ENCODE results near the gene MIOS.

The MIOS gene

DNA sequence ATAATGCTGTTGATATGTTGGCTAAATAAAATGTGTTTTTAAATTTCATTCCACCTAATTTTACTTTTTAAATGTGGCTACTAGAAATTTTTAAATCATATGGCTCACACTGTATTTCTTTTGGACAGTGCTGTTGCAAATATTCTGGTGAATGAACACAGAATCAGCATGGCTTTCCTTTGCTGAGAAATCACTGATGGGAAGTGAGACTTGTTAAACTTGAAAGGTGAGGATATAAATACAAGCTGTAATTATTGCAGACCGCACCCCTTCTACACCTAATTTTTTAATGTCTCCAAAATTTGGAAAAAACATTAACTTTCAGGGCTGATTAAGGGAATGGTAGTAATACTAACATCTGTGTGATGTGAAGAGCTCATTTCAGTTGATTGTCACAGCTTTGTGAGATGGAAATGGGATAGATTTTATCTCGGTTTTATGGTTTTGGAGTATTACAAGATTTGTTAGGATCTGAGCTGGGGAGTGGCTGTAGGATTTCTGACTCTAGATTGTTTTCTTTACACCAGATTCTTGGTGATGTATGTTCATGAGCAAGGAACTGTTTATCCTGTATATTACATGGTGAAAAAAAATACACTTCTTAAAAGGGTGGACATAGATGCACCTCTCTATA, 1.3 kb downstream of the MIOS start:
- H3K4me2 ChIP-seq (ENCODE audit: low read length, poor library complexity, severe bottlenecking), result peak overlapping the region; percentile 31
- H3K27ac ChIP-seq (ENCODE audit: low read length, poor library complexity, severe bottlenecking), result no peak overlapping the region
- peaks cover 10% of the 10 kb centered on the region for H3K4me1 ChIP-seq (ENCODE audit: control insufficient read depth, insufficient read depth, low read depth, low read length)
- no peak overlapping the region for H2BK12ac ChIP-seq (ENCODE audit: low read length in 2 of 2)
- peak overlapping the region in 1 of 2 experiments; percentile 87 for H3K4me3 ChIP-seq (ENCODE audit: insufficient read depth in 1 of 2, low read depth in 1 of 2, low read length in 2 of 2)
- no peak overlapping the region for H4K91ac ChIP-seq (ENCODE audit: low read length)
- H3K14ac ChIP-seq (ENCODE audit: low read length in 2 of 2), result no peak overlapping the region
- no peaks in the 10 kb centered on the region for H3K9me3 ChIP-seq (ENCODE audit: control insufficient read depth, low read length)
- no peak overlapping the region for H2AK5ac ChIP-seq (ENCODE audit: low read length, severe bottlenecking)
- peaks cover 10% of the 10 kb centered on the region for H3K79me1 ChIP-seq (replicated peaks; ENCODE audit: low read length, poor library complexity, severe bottlenecking)
- H2BK15ac ChIP-seq (ENCODE audit: low read depth, poor library complexity, severe bottlenecking), result no peak overlapping the region
- no peak overlapping the region for H2BK120ac ChIP-seq (ENCODE audit: low read depth, low read length)
- H4K8ac ChIP-seq (ENCODE audit: low read length), result no peak overlapping the region
- H3K27me3 ChIP-seq (ENCODE audit: control insufficient read depth in 1 of 2, insufficient read depth in 1 of 2, low read length in 2 of 2), result no peaks in the 10 kb centered on the region
- H2AFZ ChIP-seq (ENCODE audit: low read depth, low read length), result no peak overlapping the region
- H3K23ac ChIP-seq (ENCODE audit: low read length in 2 of 2), result no peak overlapping the region
- H3K36me3 ChIP-seq (ENCODE audit: control insufficient read depth in 1 of 2, insufficient read depth in 2 of 2, low read depth in 1 of 2, low read length in 2 of 2), result peaks cover 2 to 9% of the 10 kb centered on the region in 2 experiments
- H3K18ac ChIP-seq (ENCODE audit: low read depth in 1 of 2, low read length in 2 of 2), result no peak overlapping the region
- no peak overlapping the region for H2BK5ac ChIP-seq (ENCODE audit: low read depth, low read length, poor library complexity, severe bottlenecking)
- H3K4ac ChIP-seq (ENCODE audit: low read depth in 1 of 2, low read length in 2 of 2), result no peak overlapping the region
- H3K9ac ChIP-seq (ENCODE audit: low read length), result peak overlapping the region; percentile 92
- DNase-seq, result no peak
- WGBS, result 66% methylated on average over 1 of the region's 2 CpGs

DNA sequence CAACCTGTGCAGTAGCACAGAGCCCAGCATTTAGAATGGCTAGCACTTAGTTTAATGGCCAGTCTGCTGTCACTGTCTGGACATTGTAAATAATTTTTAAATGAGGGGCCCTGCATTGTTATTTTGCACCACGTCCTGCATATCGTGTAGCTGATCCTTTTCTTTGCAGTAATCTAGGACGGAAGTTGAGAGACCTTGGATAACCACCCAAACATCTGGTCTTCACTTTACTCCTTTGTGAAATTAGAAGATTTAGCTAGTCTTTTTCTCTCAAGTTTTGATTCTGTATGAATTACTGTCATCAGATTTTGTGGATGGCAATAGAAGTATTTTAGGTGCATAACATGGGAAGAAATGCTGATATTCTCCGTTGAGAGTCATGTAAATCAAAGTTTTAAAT, 1.9 kb downstream of the MIOS start:
- H2BK15ac ChIP-seq (ENCODE audit: low read depth, poor library complexity, severe bottlenecking), result no peak overlapping the region
- H3K18ac ChIP-seq (ENCODE audit: low read depth in 1 of 2, low read length in 2 of 2), result no peak overlapping the region
- no peak overlapping the region for H3K4ac ChIP-seq (ENCODE audit: low read depth in 1 of 2, low read length in 2 of 2)
- H3K79me1 ChIP-seq (replicated peaks; ENCODE audit: low read length, poor library complexity, severe bottlenecking), result peaks cover 15% of the 10 kb centered on the region
- 75% methylated on average over 4 of the region's 4 CpGs for WGBS
- H3K27me3 ChIP-seq (ENCODE audit: control insufficient read depth in 1 of 2, insufficient read depth in 1 of 2, low read length in 2 of 2), result no peaks in the 10 kb centered on the region
- H3K36me3 ChIP-seq (ENCODE audit: control insufficient read depth in 1 of 2, insufficient read depth in 2 of 2, low read depth in 1 of 2, low read length in 2 of 2), result peaks cover 2 to 13% of the 10 kb centered on the region in 2 experiments
- H3K14ac ChIP-seq (ENCODE audit: low read length in 2 of 2), result no peak overlapping the region
- no peak for DNase-seq
- H2BK120ac ChIP-seq (ENCODE audit: low read depth, low read length), result no peak overlapping the region
- peak overlapping the region; percentile 92 for H3K9ac ChIP-seq (ENCODE audit: low read length)
- no peak overlapping the region for H4K8ac ChIP-seq (ENCODE audit: low read length)
- H3K27ac ChIP-seq (ENCODE audit: low read length, poor library complexity, severe bottlenecking), result no peak overlapping the region
- peaks cover 10% of the 10 kb centered on the region for H3K4me1 ChIP-seq (ENCODE audit: control insufficient read depth, insufficient read depth, low read depth, low read length)
- H4K91ac ChIP-seq (ENCODE audit: low read length), result no peak overlapping the region
- H3K9me3 ChIP-seq (ENCODE audit: control insufficient read depth, low read length), result no peaks in the 10 kb centered on the region
- H3K4me2 ChIP-seq (ENCODE audit: low read length, poor library complexity, severe bottlenecking), result peak overlapping the region; percentile 12
- H2AK5ac ChIP-seq (ENCODE audit: low read length, severe bottlenecking), result no peak overlapping the region
- H2AFZ ChIP-seq (ENCODE audit: low read depth, low read length), result no peak overlapping the region
- no peak overlapping the region for H2BK5ac ChIP-seq (ENCODE audit: low read depth, low read length, poor library complexity, severe bottlenecking)
- H2BK12ac ChIP-seq (ENCODE audit: low read length in 2 of 2), result no peak overlapping the region
- no peak overlapping the region for H3K23ac ChIP-seq (ENCODE audit: low read length in 2 of 2)
- peak overlapping the region in 1 of 2 experiments; percentile 87 for H3K4me3 ChIP-seq (ENCODE audit: insufficient read depth in 1 of 2, low read depth in 1 of 2, low read length in 2 of 2)

DNA sequence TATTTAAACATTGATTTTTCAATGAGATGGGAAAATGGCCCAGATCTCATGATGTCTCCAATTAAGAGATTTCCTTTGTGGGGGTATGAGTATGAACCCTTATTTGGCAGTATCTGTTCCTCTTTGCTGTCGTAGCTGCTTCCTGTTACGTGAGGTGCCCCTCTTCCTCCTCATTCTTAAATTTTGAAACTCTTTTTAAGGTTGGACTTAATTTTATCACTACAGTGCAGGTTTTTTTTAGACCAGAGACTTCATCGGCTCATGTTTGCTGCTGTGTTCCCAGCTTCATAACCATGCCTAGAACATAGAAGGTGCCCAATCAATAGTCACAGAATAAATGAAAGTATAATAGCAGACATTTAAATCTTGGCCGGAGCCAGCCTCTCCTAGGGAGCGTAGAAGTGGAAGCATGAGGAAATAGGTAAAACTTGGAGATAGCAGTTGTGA, 2.4 kb downstream of the MIOS start:
- Histone ChIP-seq H2BK15ac (ENCODE audit: low read depth, poor library complexity, severe bottlenecking) (no peak overlapping the region), H4K8ac (ENCODE audit: low read length) (no peak overlapping the region), H2AFZ (ENCODE audit: low read depth, low read length) (no peak overlapping the region), H3K9ac (ENCODE audit: low read length) (no peak overlapping the region), H3K18ac (ENCODE audit: low read depth in 1 of 2, low read length in 2 of 2) (no peak overlapping the region), H2BK12ac (ENCODE audit: low read length in 2 of 2) (no peak overlapping the region), H3K9me3 (ENCODE audit: control insufficient read depth, low read length) (no peaks in the 10 kb centered on the region), H3K27ac (ENCODE audit: low read length, poor library complexity, severe bottlenecking) (no peak overlapping the region), H3K79me1 (replicated peaks; ENCODE audit: low read length, poor library complexity, severe bottlenecking) (peaks cover 16% of the 10 kb centered on the region), H2BK5ac (ENCODE audit: low read depth, low read length, poor library complexity, severe bottlenecking) (no peak overlapping the region), H3K23ac (ENCODE audit: low read length in 2 of 2) (no peak overlapping the region), H3K4me3 (ENCODE audit: insufficient read depth in 1 of 2, low read depth in 1 of 2, low read length in 2 of 2) (no peak overlapping the region), H2AK5ac (ENCODE audit: low read length, severe bottlenecking) (no peak overlapping the region), H4K91ac (ENCODE audit: low read length) (no peak overlapping the region), H2BK120ac (ENCODE audit: low read depth, low read length) (no peak overlapping the region), H3K4ac (ENCODE audit: low read depth in 1 of 2, low read length in 2 of 2) (no peak overlapping the region), H3K36me3 (ENCODE audit: control insufficient read depth in 1 of 2, insufficient read depth in 2 of 2, low read depth in 1 of 2, low read length in 2 of 2) (peaks cover 2 to 13% of the 10 kb centered on the region in 2 experiments), H3K14ac (ENCODE audit: low read length in 2 of 2) (no peak overlapping the region), H3K27me3 (ENCODE audit: control insufficient read depth in 1 of 2, insufficient read depth in 1 of 2, low read length in 2 of 2) (no peaks in the 10 kb centered on the region), H3K4me1 (ENCODE audit: control insufficient read depth, insufficient read depth, low read depth, low read length) (peaks cover 10% of the 10 kb centered on the region), H3K4me2 (ENCODE audit: low read length, poor library complexity, severe bottlenecking) (peak overlapping the region; percentile 40)
- no peak for DNase-seq
- 100% methylated on average over 2 of the region's 5 CpGs for WGBS

DNA sequence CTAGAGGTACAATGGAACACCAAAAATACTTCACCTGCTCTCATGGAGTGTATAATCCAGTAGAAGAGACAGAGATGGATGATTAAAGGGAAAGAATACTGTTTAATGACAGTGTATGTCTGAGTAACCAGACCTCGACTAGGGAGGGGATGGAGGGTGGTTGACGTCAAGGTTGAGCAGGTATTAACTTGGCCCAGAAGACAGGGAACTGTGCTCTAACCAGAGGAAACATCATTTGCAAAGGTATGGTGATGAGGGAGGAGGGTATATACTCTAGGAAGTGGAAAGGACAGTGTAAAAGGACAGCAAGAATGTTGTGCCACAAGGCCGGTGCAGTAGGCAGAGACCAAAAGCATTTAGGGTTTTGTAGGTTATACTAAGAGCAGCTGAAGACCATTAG, 2.9 kb downstream of the MIOS start:
- Histone ChIP-seq H3K27me3 (ENCODE audit: control insufficient read depth in 1 of 2, insufficient read depth in 1 of 2, low read length in 2 of 2) (no peaks in the 10 kb centered on the region), H3K9me3 (ENCODE audit: control insufficient read depth, low read length) (no peaks in the 10 kb centered on the region), H2BK15ac (ENCODE audit: low read depth, poor library complexity, severe bottlenecking) (no peak overlapping the region), H2AK5ac (ENCODE audit: low read length, severe bottlenecking) (no peak overlapping the region), H3K79me1 (replicated peaks; ENCODE audit: low read length, poor library complexity, severe bottlenecking) (peaks cover 16% of the 10 kb centered on the region), H4K91ac (ENCODE audit: low read length) (no peak overlapping the region), H3K27ac (ENCODE audit: low read length, poor library complexity, severe bottlenecking) (no peak overlapping the region), H2AFZ (ENCODE audit: low read depth, low read length) (no peak overlapping the region), H3K36me3 (ENCODE audit: control insufficient read depth in 1 of 2, insufficient read depth in 2 of 2, low read depth in 1 of 2, low read length in 2 of 2) (peaks cover 2 to 13% of the 10 kb centered on the region in 2 experiments), H3K18ac (ENCODE audit: low read depth in 1 of 2, low read length in 2 of 2) (no peak overlapping the region), H2BK120ac (ENCODE audit: low read depth, low read length) (no peak overlapping the region), H3K4me1 (ENCODE audit: control insufficient read depth, insufficient read depth, low read depth, low read length) (peaks cover 9% of the 10 kb centered on the region), H3K4ac (ENCODE audit: low read depth in 1 of 2, low read length in 2 of 2) (no peak overlapping the region), H2BK5ac (ENCODE audit: low read depth, low read length, poor library complexity, severe bottlenecking) (no peak overlapping the region), H4K8ac (ENCODE audit: low read length) (no peak overlapping the region), H2BK12ac (ENCODE audit: low read length in 2 of 2) (no peak overlapping the region), H3K4me3 (ENCODE audit: insufficient read depth in 1 of 2, low read depth in 1 of 2, low read length in 2 of 2) (no peak overlapping the region), H3K14ac (ENCODE audit: low read length in 2 of 2) (no peak overlapping the region), H3K9ac (ENCODE audit: low read length) (no peak overlapping the region), H3K4me2 (ENCODE audit: low read length, poor library complexity, severe bottlenecking) (no peak overlapping the region), H3K23ac (ENCODE audit: low read length in 2 of 2) (no peak overlapping the region)
- 94% methylated on average over 3 of the region's 3 CpGs for WGBS
- no peak for DNase-seq

Measured in mesenchymal stem cell (in vitro differentiated cells and primary cell).